AG09319 (cell line): ENCODE measurements around the gene PIK3R5.

Experiments used
- DNase-seq: peaks from one replicate; pipeline ENCODE4 v3.0.0-alpha.2; 2010; ENCODE audit warnings: low read depth; ENCODE audit errors: extremely low read depth
- TF ChIP-seq, protein P1 (sequence below): IDR thresholded peaks from 2 replicates; pipeline ENCODE4 v1.5.1; 2011; ENCODE audit warnings: low read depth, mild to moderate bottlenecking, inconsistent platforms, low read length, moderate library complexity

The PIK3R5 gene

GRCh38 chr17:8855477-8856204 is 109.9 kb downstream of the PIK3R5 start:
- TF ChIP-seq, protein P1, sequence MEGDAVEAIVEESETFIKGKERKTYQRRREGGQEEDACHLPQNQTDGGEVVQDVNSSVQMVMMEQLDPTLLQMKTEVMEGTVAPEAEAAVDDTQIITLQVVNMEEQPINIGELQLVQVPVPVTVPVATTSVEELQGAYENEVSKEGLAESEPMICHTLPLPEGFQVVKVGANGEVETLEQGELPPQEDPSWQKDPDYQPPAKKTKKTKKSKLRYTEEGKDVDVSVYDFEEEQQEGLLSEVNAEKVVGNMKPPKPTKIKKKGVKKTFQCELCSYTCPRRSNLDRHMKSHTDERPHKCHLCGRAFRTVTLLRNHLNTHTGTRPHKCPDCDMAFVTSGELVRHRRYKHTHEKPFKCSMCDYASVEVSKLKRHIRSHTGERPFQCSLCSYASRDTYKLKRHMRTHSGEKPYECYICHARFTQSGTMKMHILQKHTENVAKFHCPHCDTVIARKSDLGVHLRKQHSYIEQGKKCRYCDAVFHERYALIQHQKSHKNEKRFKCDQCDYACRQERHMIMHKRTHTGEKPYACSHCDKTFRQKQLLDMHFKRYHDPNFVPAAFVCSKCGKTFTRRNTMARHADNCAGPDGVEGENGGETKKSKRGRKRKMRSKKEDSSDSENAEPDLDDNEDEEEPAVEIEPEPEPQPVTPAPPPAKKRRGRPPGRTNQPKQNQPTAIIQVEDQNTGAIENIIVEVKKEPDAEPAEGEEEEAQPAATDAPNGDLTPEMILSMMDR, result no peak
- DNase-seq, result no peak

DNA sequence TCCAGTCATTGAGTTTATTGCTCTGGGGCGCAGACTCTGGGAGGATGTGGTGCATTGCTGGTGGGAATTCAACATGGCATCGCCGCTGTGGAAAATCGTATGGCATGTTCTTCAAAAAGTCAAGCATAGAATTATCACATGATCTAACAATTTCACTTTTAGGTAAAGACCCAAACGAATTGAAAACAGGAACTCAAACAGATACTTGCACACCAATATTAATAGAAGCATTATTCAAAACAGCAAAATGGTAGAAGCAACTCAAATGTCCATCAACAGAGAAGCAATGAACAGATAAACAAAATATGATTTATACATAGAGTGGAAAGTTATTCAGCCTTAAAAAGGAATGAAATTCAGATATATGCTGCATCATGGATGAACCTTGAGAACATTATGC is 113.9 kb downstream of the PIK3R5 start:
- TF ChIP-seq, protein P1, result no peak
- DNase-seq, result no peak

- TF ChIP-seq, protein P1, result no peak
- DNase-seq, result no peak
Measured at GRCh38 chr17:8849311-8850041, 116.0 kb downstream of the PIK3R5 start.

DNA sequence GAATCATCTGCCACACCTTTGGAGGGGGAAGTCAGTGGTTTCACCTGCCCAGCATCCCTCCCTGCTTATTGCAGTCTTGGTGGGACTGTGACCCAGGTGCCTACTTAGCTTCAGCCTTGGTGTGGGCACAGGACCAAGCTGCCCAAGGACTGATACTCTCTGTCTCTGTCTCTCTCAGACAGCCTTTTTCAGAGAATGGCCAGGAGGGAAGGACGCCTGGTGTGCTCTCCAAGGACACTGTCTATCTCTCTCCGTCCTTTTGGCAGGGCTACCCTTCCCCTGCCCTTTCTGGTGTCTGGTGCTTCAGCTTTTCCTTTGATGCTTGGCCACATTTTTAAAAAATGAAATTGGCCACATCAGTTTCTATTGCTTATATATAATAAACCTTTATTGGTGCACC is 117.6 kb downstream of the PIK3R5 start:
- TF ChIP-seq, protein P1, result no peak
- no peak for DNase-seq

- DNase-seq, result no peak
- TF ChIP-seq, protein P1, result no peak
Measured at GRCh38 chr17:8846768-8847211, 118.7 kb downstream of the PIK3R5 start.

GRCh38 chr17:8844229-8845218 is 121.0 kb downstream of the PIK3R5 start:
- TF ChIP-seq, protein P1, result no peak
- DNase-seq, result no peak
